HCT116 (cell line): ENCODE data around the gene HDLBP. TPM values are rescaled to one million over a fixed set of nuclear protein-coding genes. Genes with fewer than 3 reads are reported as not detected.

ENCODE experiments used
- ATAC-seq: fragments of 200-7000 bp; cut with Tn5 transposase; 2 replicates; pipeline ENCODE4 v1.9.1; 2020; ENCODE audit warnings: mild to moderate bottlenecking, moderate library complexity
- BruUV-seq: library from RNA; stranded (reverse); fragments of 400-500 nt; replicated peaks from 2 replicates; lab custom pipeline; 2021; lab: Mats Ljungman, UMichigan
- CTCF ChIA-PET: fragments of 300-600 bp; sonication (Branson Sonifier 250); formaldehyde crosslinking; loops from one replicate; lab custom pipeline; 2021; ENCODE audit warnings: antibody characterized with exemption; lab: Charles Lee
- POLR2A ChIA-PET: fragments of 300-600, 350-600 bp; sonication (Branson Sonifier 250); formaldehyde crosslinking; loops from one replicate; lab custom pipeline; 2021; ENCODE audit warnings: antibody characterized with exemption; lab: Charles Lee
- RAD21 ChIA-PET, 2 experiments: fragments of 300-600 bp; sonication (Branson Sonifier 250); formaldehyde crosslinking; loops; one replicate each; lab custom pipeline; 2023; ENCODE audit warnings: low total read pairs in 2 of 2; ENCODE audit not compliant: uncharacterized antibody in 2 of 2, unreplicated experiment in 2 of 2, low non-redundant PET in 1 of 2; lab: Charles Lee
- DNase-seq: peaks from one replicate; pipeline ENCODE4 v3.0.0-alpha.2; 2010; ENCODE audit warnings: low read depth, low spot score
- H2AFZ ChIP-seq: fragments of 200-600 bp; shearing (Covaris generic), sonication (generic); 2 replicates; pipeline ENCODE4 v1.6.1; 2017; ENCODE audit warnings: low read depth, mixed run types, mixed read lengths, antibody characterized with exemption, low read length; ENCODE audit not compliant: poor library complexity, severe bottlenecking
- H3K27ac ChIP-seq: 2 replicates; pipeline ENCODE4 v1.5.1; 2012; ENCODE audit warnings: low read depth, low read length
- H3K27me3 ChIP-seq: fragments of 200-600 bp; sonication (generic); 2 replicates; pipeline ENCODE4 v1.6.1; 2016; ENCODE audit warnings: mixed run types, low read length, mixed read lengths; ENCODE audit not compliant: insufficient read depth
- H3K36me3 ChIP-seq, 2 experiments: fragments of 200-500 bp in 1 of 2; fragments of 200-600 bp in 1 of 2; sonication (Bioruptor generic) in 1 of 2; sonication (generic) in 1 of 2; 2 replicates each; pipeline versions ENCODE4 v1.5.1 to v1.6.1; 2014 to 2016; ENCODE audit warnings: low read length in 2 of 2, inconsistent platforms in 1 of 2, mixed read lengths in 1 of 2, mixed run types in 1 of 2; ENCODE audit not compliant: insufficient read depth in 2 of 2, control insufficient read depth in 1 of 2
- H3K4me1 ChIP-seq, 2 experiments: fragments of 200-600 bp in 1 of 2; sonication (generic) in 1 of 2; 2 replicates each; pipeline versions ENCODE4 v1.5.1 to v1.6.1; 2012 to 2017; ENCODE audit warnings: low read length in 2 of 2, inconsistent platforms in 1 of 2, mild to moderate bottlenecking in 1 of 2, mixed read lengths in 1 of 2, mixed run types in 1 of 2, moderate library complexity in 1 of 2; ENCODE audit not compliant: insufficient read depth in 2 of 2, control insufficient read depth in 1 of 2
- H3K4me2 ChIP-seq: fragments of 200-600 bp; sonication (generic); 2 replicates; pipeline ENCODE4 v1.6.1; 2017; ENCODE audit warnings: mixed run types, low read length, mixed read lengths
- H3K4me3 ChIP-seq, 2 experiments: fragments of 200-600 bp in 1 of 2; sonication (generic) in 1 of 2; replicated peaks in 1 of 2; 2 replicates each; pipeline ENCODE4 v1.5.1; 2011 to 2016; ENCODE audit warnings: low read length in 2 of 2, control low read depth in 1 of 2, low read depth in 1 of 2, mild to moderate bottlenecking in 1 of 2, mixed read lengths in 1 of 2, mixed run types in 1 of 2
- H3K79me2 ChIP-seq: fragments of 200-600 bp; sonication (generic); 2 replicates; pipeline ENCODE4 v1.6.1; 2017; ENCODE audit warnings: mild to moderate bottlenecking, mixed run types, low read length, moderate library complexity, mixed read lengths; ENCODE audit not compliant: insufficient read depth
- H3K9ac ChIP-seq: fragments of 200-600 bp; sonication (generic); 2 replicates; pipeline ENCODE4 v1.6.1; 2016; ENCODE audit warnings: low read length, mixed read lengths
- H3K9me2 ChIP-seq: fragments of 200-600 bp; sonication (generic), shearing (Covaris generic); 2 replicates; pipeline ENCODE4 v1.6.1; 2017; ENCODE audit warnings: mixed run types, mild to moderate bottlenecking, moderate library complexity; ENCODE audit not compliant: insufficient read depth
- H3K9me3 ChIP-seq, 2 experiments: fragments of 200-500 bp in 1 of 2; fragments of 200-600 bp in 1 of 2; sonication (Bioruptor generic) in 1 of 2; sonication (generic) in 1 of 2; 2 replicates each; pipeline ENCODE4 v1.6.1; 2014 to 2017; ENCODE audit warnings: low read length in 2 of 2, mixed read lengths in 2 of 2, inconsistent platforms in 1 of 2, low read depth in 1 of 2, mild to moderate bottlenecking in 1 of 2, mixed run types in 1 of 2, moderate library complexity in 1 of 2; ENCODE audit not compliant: control insufficient read depth in 1 of 2, insufficient read depth in 1 of 2
- H4K20me1 ChIP-seq: fragments of 200-600 bp; sonication (generic), shearing (Covaris generic); 2 replicates; pipeline ENCODE4 v1.6.1; 2017; ENCODE audit warnings: mixed run types, mild to moderate bottlenecking, moderate library complexity; ENCODE audit not compliant: insufficient read depth
- ATF3 ChIP-seq: IDR thresholded peaks from 2 replicates; pipeline ENCODE4 v1.6.1; 2012
- CBX3 ChIP-seq: IDR thresholded peaks from 2 replicates; pipeline ENCODE4 v1.6.1; 2012; ENCODE audit warnings: low read depth
- EGR1 ChIP-seq: IDR thresholded peaks from 2 replicates; pipeline ENCODE4 v1.6.1; 2012; ENCODE audit warnings: low read depth
- ELF1 ChIP-seq: IDR thresholded peaks from 2 replicates; pipeline ENCODE4 v1.6.1; 2012; ENCODE audit warnings: low read depth, borderline replicate concordance
- EZH2 ChIP-seq: fragments of 200-600 bp; sonication (generic); IDR thresholded peaks from 2 replicates; pipeline ENCODE4 v1.6.1; 2017; ENCODE audit warnings: antibody characterized with exemption, mixed run types
- FOSL1 ChIP-seq: IDR thresholded peaks from 2 replicates; pipeline ENCODE4 v1.6.1; 2012; ENCODE audit warnings: low read depth
- JUND ChIP-seq: IDR thresholded peaks from 2 replicates; pipeline ENCODE4 v1.6.1; 2012
- MAX ChIP-seq: IDR thresholded peaks from 2 replicates; pipeline ENCODE4 v1.6.1; 2012
- REST ChIP-seq: IDR thresholded peaks from 2 replicates; pipeline ENCODE4 v1.6.1; 2012; ENCODE audit warnings: low read depth
- SIN3A ChIP-seq: IDR thresholded peaks from 2 replicates; pipeline ENCODE4 v1.6.1; 2012; ENCODE audit warnings: low read depth
- SP1 ChIP-seq: IDR thresholded peaks from 2 replicates; pipeline ENCODE4 v1.6.1; 2012; ENCODE audit warnings: low read depth
- TCF7L2 ChIP-seq: IDR thresholded peaks from 2 replicates; pipeline ENCODE4 v1.7.0; 2011; ENCODE audit warnings: borderline replicate concordance, inconsistent platforms; ENCODE audit not compliant: insufficient read depth, insufficient read length; ENCODE audit errors: extremely low read depth
- YY1 ChIP-seq: IDR thresholded peaks from 2 replicates; pipeline ENCODE4 v1.6.1; 2011; ENCODE audit warnings: low read length, low read depth, moderate library complexity, mild to moderate bottlenecking; ENCODE audit not compliant: insufficient replicate concordance; ENCODE audit errors: extremely low read depth
- ZBTB33 ChIP-seq: IDR thresholded peaks from 2 replicates; pipeline ENCODE4 v1.6.1; 2011; ENCODE audit warnings: mild to moderate bottlenecking, low read length, moderate library complexity; ENCODE audit not compliant: insufficient replicate concordance; ENCODE audit errors: extremely low read depth
- ZNF274 ChIP-seq: fragments of 200-500 bp; sonication (Bioruptor generic); IDR thresholded peaks from 2 replicates; pipeline ENCODE4 v1.6.1; 2014; ENCODE audit warnings: mild to moderate bottlenecking, low read depth, low read length, inconsistent platforms
- intact Hi-C: fragments of 100-400 bp; cut with micrococcal nuclease; formaldehyde crosslinking; loops from 2 replicates; pipeline ENCODE4 v1.10.0; 2022
- total RNA-seq: library from RNA; stranded (reverse); gene quantifications from one replicate; pipeline ENCODE4 v1.2.1, GENCODE V29; 2021; ENCODE audit not compliant: unreplicated experiment

The HDLBP gene
- total RNA-seq, 1 experiment from 2014 or later: 462 TPM

GRCh38 chr2:241289053-241289452, 26.4 kb downstream of the HDLBP start (continued):
- TF ChIP-seq REST (no peak), FOSL1 (no peak), ELF1 (no peak), ATF3 (no peak)

- H3K27ac ChIP-seq: no peak overlapping the region
- DNase-seq (no peak), ATAC-seq (no peak)
- ChIA-PET RAD21 (no interaction called here), CTCF (no interaction called here), POLR2A (no interaction called here)
- peaks cover 3 to 4% of the 10 kb centered on the region in 2 experiments; a peak in 2 of 4 replicates for H3K4me1 ChIP-seq
- H3K79me2 ChIP-seq: peaks cover 99% of the 10 kb centered on the region
- H3K27me3 ChIP-seq: no peaks in the 10 kb centered on the region
- intact Hi-C loops: no loop called here
- 0 out of 4 replicates have a peak, but pooled peaks cover 0 to 4% of the 10 kb centered on the region in 2 experiments for H3K36me3 ChIP-seq
- H3K9me3 ChIP-seq: no peaks in the 10 kb centered on the region
- BruUV-seq: no TSS peak
- peaks cover 26% of the 10 kb centered on the region; the same call in 1 of the 2 replicates for H4K20me1 ChIP-seq
- H3K9me2 ChIP-seq: no peaks in the 10 kb centered on the region
- no peak overlapping the region for H3K4me2 ChIP-seq
- no peak overlapping the region for H3K9ac ChIP-seq
- no peak overlapping the region for H3K4me3 ChIP-seq
- H2AFZ ChIP-seq: no peak overlapping the region
- TF ChIP-seq ZBTB33 (no peak), REST (no peak), SP1 (no peak), MAX (no peak), SIN3A (no peak), EZH2 (no peak), TCF7L2 (no peak), ZNF274 (no peak), EGR1 (no peak), CBX3 (no peak), YY1 (no peak), ELF1 (no peak), JUND (no peak)
These were observed 27.1 kb downstream of the HDLBP start for GRCh38 chr2:241288324-241288888.
